ENCODE results near the gene MPP3.

GRCh38 chr17:43779145-43780125 is 53.5 kb downstream of the MPP3 start:
- TF ChIP-seq CTCF (IDR thresholded peaks at IDR 0.05) (peak in 1 of 5 experiments; percentile 26), POLR2A (IDR thresholded peaks at IDR 0.05) (no peak), EP300 (IDR thresholded peaks at IDR 0.05) (no peak)

Data from tibial nerve (tissue), 4 donors.